ENCODE results near the gene NEDD4L. TPM values are rescaled to one million over a fixed set of nuclear protein-coding genes. Genes with fewer than 3 reads are reported as not detected.

NEDD4L gene
- total and polyA plus RNA-seq, 7 donors, result 52.0 to 104 (median 57.4) TPM

DNA sequence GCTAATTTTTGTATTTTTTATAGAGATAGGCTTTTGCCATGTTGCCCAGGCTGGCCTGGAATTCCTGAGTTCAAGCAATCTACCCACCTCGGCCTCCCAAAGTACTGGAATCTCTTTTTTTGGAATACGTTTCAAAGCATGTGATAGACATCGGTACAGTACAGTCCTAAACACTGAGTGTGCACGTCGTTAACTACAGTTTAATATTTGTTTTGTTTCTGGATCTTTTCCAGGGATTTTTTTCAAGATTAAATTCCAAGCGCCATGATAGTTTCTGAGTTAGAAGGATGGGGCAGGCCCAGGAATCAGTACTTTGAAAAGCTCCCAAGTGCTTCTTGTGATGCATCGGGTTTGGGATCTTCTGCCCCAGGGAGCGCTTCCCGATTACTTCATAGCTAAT, 33.3 kb downstream of the NEDD4L start:
- 71 to 86% methylated on average over 9 of the region's 9 CpGs for WGBS, 2 donors
- DNase-seq, result no peak
- intact Hi-C loops (cut with DNase I), result no loop called here
- Histone ChIP-seq H3K27me3 (no peaks in the 10 kb centered on the region), H3K27ac (no peak overlapping the region), H3K4me3 (no peak overlapping the region), H3K9me3 (no peaks in the 10 kb centered on the region), H3K4me1 (no peaks in the 10 kb centered on the region), H3K36me3 (no peaks in the 10 kb centered on the region)
- TF ChIP-seq POLR2AphosphoS5 (IDR thresholded peaks at IDR 0.05), result no peak
- TF ChIP-seq EP300 (IDR thresholded peaks at IDR 0.05), result no peak
- TF ChIP-seq, protein P1, sequence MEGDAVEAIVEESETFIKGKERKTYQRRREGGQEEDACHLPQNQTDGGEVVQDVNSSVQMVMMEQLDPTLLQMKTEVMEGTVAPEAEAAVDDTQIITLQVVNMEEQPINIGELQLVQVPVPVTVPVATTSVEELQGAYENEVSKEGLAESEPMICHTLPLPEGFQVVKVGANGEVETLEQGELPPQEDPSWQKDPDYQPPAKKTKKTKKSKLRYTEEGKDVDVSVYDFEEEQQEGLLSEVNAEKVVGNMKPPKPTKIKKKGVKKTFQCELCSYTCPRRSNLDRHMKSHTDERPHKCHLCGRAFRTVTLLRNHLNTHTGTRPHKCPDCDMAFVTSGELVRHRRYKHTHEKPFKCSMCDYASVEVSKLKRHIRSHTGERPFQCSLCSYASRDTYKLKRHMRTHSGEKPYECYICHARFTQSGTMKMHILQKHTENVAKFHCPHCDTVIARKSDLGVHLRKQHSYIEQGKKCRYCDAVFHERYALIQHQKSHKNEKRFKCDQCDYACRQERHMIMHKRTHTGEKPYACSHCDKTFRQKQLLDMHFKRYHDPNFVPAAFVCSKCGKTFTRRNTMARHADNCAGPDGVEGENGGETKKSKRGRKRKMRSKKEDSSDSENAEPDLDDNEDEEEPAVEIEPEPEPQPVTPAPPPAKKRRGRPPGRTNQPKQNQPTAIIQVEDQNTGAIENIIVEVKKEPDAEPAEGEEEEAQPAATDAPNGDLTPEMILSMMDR (IDR thresholded peaks at IDR 0.05), result no peak
- TF ChIP-seq POLR2A (IDR thresholded peaks at IDR 0.05), result no peak

DNA sequence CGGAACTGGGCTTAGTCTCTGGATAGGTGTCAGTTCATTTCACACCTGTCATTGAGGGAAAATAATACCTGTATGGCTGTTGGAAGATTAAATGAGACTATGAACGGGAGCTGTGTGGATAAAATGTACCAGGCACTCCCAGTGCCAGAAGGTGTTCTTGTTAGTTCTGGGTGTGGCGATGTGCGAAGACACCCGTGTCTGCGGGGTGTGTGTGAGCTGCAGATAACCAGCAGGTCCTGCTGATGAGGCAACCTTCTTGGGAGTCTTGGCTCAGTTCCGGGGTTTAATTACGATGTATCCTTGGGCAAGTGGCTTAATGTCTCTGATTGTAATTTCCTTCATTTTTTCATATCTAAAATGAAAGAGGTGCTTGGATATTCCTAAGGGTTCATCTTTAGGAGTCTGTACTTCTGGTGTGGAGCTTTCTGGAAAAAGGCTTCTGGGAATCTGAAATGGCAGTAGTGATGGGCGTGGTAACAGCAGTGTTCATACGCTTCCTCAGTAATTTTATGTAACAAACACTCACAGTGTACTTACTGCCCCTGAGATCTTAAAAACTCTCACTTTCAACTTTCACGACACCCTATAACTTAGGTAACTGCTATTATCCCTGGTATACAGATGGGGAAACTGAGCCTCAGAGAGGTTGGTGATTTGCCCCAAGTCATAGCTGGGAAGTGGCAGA, 35.0 kb downstream of the NEDD4L start:
- Histone ChIP-seq H3K36me3 (no peaks in the 10 kb centered on the region), H3K4me1 (no peaks in the 10 kb centered on the region), H3K27me3 (no peaks in the 10 kb centered on the region), H3K4me3 (no peak overlapping the region), H3K27ac (no peak overlapping the region), H3K9me3 (no peaks in the 10 kb centered on the region)
- TF ChIP-seq, protein P1 (IDR thresholded peaks at IDR 0.05), result no peak
- TF ChIP-seq EP300 (IDR thresholded peaks at IDR 0.05) (no peak), POLR2AphosphoS5 (IDR thresholded peaks at IDR 0.05) (no peak), POLR2A (IDR thresholded peaks at IDR 0.05) (no peak)
- DNase-seq, result no peak
- 22 to 73% methylated on average over 11 of the region's 11 CpGs for WGBS, 2 donors
- intact Hi-C loops (cut with DNase I), result no loop called here

DNA sequence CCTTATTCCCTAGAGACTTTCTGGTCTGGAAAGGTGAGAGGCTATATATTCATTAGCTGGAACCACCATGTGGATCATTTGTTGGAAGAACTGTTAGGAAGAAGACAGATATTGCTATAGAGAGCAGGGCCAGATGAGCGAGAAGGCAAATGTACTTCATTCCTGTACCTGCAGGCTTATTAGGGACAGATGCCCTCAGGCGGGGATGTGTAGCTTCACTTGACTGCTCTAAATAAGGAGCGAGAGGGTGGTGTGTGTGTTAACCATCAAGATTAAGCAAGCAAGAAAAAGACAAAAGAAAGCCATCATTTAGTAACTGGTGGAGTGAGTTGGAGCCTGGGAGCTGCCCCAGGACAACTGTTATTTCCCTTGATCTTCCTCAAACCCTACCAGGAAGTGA, 36.4 kb downstream of the NEDD4L start:
- WGBS, 2 donors, result 90 to 91% methylated on average over 3 of the region's 3 CpGs
- Histone ChIP-seq H3K4me3 (no peak overlapping the region), H3K27me3 (no peaks in the 10 kb centered on the region), H3K9me3 (no peaks in the 10 kb centered on the region), H3K4me1 (no peaks in the 10 kb centered on the region), H3K36me3 (no peaks in the 10 kb centered on the region), H3K27ac (no peak overlapping the region)
- intact Hi-C loops (cut with DNase I), result no loop called here
- DNase-seq, result no peak
- TF ChIP-seq EP300 (IDR thresholded peaks at IDR 0.05) (no peak), POLR2A (IDR thresholded peaks at IDR 0.05) (no peak)

DNA sequence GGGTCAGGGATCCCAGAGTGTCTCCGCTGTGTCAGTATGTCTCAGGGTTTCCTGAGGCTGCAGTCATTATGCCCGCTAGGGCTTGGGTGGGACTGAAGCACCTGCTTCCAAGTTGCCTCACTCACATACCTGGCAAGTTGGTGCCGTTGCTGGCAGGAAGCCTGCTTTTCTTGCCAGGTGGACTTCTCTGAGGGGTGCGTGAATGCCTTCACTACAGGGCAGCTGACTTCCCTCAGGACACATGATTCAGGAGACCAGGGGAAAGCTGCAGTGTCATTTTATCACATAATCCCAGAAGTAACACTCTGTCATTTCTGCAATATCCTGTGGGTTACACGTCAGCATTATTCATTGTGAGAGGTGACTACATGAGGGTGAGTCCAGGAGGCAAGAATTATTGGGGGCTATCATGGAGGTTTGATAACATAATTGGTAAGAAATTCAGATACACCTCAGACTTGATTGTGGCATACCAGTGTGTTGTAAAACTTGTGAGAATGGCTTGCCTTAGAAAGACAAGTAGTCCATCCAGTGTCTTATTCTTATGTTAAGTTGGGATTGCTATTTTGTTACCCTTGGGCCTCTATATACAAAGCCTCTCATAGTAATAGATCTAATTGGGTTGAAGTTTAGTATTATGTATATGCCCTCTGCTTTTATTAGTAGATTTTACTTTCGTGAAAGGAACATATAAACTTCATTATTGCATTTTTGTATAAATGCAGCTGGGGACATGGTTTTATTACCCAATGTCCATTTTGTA, 44.1 kb downstream of the NEDD4L start:
- Histone ChIP-seq H3K27ac (no peak overlapping the region), H3K27me3 (no peaks in the 10 kb centered on the region), H3K4me1 (no peaks in the 10 kb centered on the region), H3K36me3 (no peaks in the 10 kb centered on the region), H3K9me3 (peaks cover 0 to 3% (median 0%) of the 10 kb centered on the region in 4 donors), H3K4me3 (no peak overlapping the region)
- intact Hi-C loops (cut with DNase I), result no loop called here
- no peak for TF ChIP-seq POLR2AphosphoS5 (IDR thresholded peaks at IDR 0.05)
- TF ChIP-seq POLR2A (IDR thresholded peaks at IDR 0.05), result no peak
- TF ChIP-seq, protein P1 (IDR thresholded peaks at IDR 0.05), result no peak
- TF ChIP-seq EP300 (IDR thresholded peaks at IDR 0.05), result no peak
- 11 to 40% methylated on average over 6 of the region's 6 CpGs for WGBS, 2 donors
- DNase-seq, result no peak

DNA sequence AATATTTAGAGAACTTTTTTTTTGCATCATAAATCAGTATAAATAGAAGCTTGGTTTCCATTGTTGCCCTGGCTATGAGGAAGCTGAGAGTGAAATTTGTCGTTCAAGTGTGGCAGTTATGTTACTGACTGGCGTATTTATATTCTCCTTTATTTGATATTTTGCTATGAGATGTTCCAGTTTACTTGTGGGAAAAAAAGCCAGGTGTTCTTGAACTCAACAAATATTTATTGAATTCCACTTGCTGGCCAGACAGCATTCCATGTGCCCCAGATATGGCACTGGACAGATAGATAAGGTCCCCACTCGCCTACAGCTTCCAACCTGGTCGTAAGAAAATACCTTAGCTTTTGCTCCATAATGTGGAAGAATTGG, 44.7 kb downstream of the NEDD4L start:
- intact Hi-C loops (cut with DNase I), result no loop called here

More for the DNA sequence above, 44.7 kb downstream of the NEDD4L start:
- no peak for DNase-seq
- Histone ChIP-seq H3K9me3 (peaks cover 0 to 3% (median 0%) of the 10 kb centered on the region in 4 donors), H3K27me3 (no peaks in the 10 kb centered on the region), H3K4me1 (no peaks in the 10 kb centered on the region), H3K27ac (no peak overlapping the region), H3K4me3 (no peak overlapping the region), H3K36me3 (no peaks in the 10 kb centered on the region)
- TF ChIP-seq, protein P1 (IDR thresholded peaks at IDR 0.05), result no peak
- no peak for TF ChIP-seq POLR2AphosphoS5 (IDR thresholded peaks at IDR 0.05)
- no peak for TF ChIP-seq POLR2A (IDR thresholded peaks at IDR 0.05)
- no peak for TF ChIP-seq EP300 (IDR thresholded peaks at IDR 0.05)
- 15 to 65% methylated on average over 4 of the region's 4 CpGs for WGBS, 2 donors

Data from sigmoid colon (tissue), 7 donors.